HG03521 (cell line): Measurements from ENCODE around the gene SCGB2B2.
"Not testable (repeated sequence)": the region's sequence is repeated elsewhere in the genome, so short reads cannot be mapped to it uniquely, and the experiment has no call there.

ENCODE experiments used
- ATAC-seq: cut with Tn5 transposase; IDR thresholded peaks from one replicate; pipeline ENCODE4 v1.9.1; 2021; ENCODE audit warnings: mild to moderate bottlenecking, moderate library complexity; ENCODE audit not compliant: unreplicated experiment

The SCGB2B2 gene, protein sequence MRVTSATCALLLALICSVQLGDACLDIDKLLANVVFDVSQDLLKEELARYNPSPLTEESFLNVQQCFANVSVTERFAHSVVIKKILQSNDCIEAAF

DNA sequence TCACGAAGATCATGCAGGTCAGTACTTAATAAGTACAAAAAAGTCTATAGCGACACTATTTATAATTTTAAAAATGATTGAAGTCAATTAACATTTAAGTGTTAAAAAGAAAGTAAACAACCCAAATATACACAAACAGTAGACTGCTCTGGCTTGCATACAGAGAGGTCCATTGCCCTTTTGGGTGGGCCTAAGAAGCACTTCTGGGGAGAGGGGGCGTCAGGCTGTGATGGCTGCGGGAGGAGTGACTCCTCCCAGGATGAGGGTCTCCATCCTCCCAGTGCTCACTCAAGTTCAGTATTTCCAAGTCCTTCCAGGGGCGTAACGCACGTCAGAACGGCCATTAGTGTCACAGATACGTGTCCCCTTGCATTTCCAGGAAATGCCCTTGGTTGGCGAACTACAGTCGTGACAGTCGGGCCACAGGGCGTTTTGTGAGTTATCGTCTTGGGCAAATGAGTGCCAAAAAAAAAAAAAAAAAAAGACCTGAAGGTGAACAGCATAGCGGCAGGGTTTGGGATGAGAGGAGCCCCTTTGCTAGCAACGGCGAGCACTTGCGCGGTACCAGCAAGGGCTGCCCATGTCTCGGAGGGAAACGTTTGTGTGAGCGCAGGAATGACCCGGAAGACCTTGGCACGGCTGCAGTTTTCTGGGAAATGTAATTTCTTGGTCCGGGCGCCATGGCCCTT is at the start of gene SCGB2B2:
SCGB2B2 (minus strand) TSS at position 463 of the 689 bp plus-strand sequence. CDS start 82,596 bp downstream, outside the sequence.
- ATAC-seq, result peak; percentile 35

DNA sequence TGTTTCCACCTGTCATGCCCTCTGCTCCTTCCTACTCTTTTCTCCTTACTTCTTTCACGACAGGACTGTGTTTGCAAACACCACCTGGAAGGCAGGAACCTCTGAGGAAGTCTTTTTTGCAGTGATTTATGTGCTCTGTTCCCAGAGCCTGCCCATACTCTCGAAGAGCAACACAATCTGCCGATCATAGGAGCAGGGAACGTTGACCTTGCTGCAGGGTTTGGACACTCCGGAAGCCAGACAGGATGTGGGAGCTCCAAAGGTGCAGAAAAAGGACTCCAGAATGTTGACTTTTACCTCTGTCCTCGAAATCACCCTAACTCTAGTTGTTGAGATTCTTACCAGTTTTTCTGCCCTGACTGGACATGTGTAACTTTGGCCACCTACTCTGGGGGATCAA is 48.4 kb upstream of the SCGB2B2 start:
- no peak for ATAC-seq

DNA sequence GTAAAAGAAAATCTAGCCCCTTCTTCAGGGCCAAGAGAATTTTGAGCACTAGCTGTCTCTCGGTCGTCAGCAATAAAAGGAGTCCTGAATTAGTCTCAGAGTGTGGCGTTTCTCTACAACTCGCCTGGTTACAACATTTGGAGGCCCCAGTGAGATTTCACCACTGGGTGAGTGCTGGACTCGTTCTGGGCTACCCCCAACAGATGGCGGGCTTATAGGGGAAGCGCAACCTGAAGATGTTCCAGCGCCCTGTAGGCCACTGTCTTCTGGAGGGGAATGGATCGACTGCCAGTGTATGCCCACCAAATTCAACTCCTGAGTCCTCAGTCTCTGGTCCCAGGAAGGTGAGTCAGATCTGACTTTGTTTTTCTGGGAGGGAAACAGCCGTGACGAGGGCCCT is 45.4 kb upstream of the SCGB2B2 start:
- no peak for ATAC-seq

DNA sequence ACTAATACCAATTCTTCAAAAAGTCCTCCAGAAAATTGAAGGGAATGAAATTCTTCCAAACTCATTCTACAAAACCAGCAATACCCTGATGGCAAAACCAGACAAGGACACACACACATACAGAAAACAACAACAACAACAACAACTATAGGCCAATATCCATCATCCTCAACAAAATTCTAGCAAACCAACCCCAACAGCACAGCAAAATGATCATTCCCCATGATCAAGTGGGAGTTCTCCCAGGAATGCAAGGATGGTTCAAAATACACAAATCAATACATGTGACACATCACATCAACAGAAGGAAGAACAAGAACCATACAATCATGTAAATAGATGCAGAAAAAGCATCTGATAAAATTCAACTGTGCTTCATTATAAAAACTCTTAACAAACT is 38.4 kb upstream of the SCGB2B2 start:
- no peak for ATAC-seq

DNA sequence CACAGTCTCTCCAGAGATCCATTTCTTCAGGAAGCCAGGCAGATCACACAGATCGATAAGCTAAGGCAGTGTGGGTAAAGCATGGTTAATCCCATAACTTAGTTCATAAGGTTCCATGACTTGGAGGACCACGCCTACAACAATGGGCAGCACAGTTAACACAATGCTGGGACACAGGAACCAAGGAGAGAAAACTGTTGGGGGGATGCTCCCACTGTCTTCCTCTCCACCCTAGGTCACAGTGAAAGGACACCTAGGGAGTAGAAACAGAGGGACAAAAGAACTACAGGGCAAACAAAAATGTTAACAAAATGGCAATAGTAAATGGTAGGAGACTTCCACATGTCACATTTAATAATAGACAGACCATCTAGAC is 36.3 kb upstream of the SCGB2B2 start:
- no peak for ATAC-seq

DNA sequence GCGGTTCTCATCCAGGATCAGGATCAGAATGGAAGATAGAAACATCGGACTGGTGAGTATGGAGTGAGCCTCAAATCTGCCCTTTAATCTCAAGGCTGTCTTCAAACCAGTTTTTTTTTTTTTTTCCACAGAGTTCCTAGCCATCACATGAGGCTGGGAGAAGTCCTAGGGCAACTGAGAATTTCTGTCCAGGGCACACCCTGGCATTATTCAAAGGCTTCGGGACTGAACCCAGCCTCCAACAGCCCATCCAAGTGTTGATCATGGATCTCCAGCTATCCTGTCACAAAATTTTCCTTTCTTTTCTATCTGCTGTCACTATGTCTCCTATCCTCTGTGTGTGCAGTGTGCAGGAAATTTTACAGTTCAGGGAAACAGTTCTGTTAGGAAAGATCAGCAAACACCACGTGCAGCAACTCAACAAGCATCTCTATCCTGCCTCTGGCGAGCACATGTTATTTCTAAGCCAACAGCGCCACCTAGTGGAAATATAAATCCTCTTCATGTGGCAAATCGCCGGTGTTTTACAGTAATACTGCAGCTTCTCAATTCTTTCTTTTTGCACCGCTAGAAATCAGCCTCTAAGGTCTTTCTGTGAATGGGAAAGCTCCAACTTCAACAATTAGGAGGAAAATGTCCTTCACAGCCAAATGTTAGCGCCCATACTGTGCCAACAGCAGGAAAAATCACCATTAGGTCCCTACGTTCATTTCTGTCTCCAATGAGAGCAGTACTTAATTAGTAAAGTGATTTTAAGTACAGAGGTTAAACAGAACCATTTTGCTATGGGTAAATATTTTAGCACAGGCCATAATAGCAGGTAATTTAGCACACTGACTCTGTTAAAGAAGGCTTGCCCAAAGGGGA is 35.7 kb upstream of the SCGB2B2 start:
- ATAC-seq, result no peak

DNA sequence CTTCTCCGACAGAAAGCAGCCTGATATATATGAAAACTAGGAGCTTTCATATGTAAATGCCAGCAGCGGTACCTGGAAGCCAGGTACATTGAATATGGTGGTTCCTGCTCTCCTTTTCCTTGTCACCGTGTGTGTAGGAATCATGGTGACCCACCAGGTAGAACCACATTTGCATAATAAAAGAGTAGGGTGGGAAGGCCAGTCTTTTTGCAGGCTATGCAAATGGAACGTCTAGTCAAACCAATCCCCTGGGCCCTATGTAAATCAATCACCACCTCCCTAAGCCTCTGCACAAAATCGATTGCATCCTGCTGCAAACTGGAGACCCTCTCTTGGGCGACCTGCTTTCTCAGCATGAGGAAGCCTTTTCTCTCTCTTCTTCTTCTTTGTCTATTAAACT is 34.9 kb upstream of the SCGB2B2 start:
- ATAC-seq, result no peak

DNA sequence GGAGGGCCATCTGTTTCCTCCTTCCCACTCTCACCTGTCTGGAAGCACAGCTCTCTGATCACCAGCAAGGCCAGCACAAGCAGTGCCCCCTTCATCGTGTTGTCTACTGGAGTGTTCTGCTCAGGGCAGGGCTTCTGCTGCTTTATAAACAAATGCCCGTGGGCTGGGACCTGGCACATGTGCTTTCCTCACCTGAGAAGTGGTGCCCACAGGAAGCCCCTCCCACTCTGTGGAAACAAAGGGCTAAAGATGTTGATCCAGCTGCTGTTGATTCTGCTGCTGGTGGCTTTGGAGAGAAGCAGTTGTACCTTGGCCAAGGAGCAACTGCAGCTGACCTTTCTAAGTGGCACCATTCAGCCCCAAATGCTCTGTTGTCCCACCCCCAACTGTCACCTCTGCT is 30.7 kb upstream of the SCGB2B2 start:
- ATAC-seq, result no peak

DNA sequence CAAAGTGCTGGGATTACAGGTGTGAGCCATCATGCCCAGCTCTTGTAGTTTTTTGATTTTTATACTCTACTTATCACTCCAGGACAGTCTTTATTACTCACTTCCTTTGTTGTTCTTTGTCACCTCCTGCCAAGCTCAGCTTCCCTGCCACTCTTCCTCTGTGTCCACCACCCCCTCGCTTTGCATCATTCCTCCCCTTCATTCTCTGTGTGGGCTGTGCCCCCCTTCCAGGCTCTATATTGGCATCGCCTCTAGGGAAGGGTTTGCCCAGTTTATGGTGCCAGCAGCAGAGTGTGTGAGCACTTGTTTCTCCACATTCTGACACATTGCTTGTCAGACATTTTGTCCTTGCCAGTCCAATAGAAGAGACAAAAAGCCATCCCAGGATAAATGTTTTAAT is 15.6 kb upstream of the SCGB2B2 start:
- no peak for ATAC-seq

DNA sequence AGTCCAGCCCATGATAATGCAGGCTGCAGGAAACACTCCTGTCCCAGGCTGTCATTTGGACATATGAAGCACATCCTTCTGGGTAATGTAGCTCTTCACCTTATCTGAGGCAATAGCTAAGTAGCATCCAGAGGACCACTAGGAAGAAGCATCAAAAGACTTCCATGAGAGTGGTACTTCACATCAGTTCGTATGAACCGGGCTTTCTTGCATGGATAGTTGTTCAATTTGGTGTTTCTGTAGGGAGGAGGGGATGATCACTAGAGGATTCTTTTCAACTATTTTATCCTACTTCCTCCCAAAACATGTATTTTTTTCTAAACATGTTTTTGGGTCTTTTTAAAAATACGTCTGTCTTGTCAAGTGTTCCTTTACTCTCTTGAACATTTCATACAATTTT is 13.4 kb upstream of the SCGB2B2 start:
- ATAC-seq, result no peak

DNA sequence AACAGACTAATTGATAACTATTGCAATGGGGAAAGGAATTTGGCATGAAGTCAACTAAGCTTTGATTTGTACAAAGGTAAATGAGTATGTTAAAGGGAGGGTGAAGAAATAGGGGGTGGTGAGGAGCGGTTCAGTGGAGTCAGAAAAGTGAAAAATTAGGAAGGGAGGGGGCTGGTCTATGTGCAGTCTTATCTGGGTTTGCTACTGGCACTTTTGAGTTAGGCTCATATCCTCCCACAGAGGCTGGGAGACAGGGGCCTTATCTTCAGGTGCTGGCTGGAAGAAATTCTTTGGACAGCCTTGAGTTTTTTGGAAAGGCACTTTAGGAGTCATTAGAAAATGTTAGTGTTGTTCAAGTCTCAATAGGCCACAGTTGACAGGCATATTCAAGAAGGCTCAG is 11.6 kb upstream of the SCGB2B2 start:
- no peak for ATAC-seq

DNA sequence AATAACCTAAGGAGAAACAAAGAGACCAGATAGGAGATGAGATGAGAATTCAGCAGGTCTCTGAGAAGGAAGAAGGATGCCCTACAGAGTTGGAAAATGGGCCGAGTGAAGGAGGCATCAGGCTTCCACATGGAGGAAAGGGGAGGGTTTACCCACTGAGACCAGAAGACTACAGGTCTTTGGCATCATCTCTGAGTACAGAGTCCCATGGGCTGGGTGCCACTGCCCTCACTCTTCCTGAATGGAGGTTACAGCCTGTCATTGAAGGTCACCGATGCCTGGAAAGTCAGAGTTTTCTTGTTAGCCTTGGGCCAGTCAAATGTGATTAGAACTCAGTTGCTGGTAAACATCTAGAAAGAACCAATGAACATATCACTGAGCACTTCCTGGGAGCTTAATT is 10.4 kb upstream of the SCGB2B2 start:
- ATAC-seq, result no peak

DNA sequence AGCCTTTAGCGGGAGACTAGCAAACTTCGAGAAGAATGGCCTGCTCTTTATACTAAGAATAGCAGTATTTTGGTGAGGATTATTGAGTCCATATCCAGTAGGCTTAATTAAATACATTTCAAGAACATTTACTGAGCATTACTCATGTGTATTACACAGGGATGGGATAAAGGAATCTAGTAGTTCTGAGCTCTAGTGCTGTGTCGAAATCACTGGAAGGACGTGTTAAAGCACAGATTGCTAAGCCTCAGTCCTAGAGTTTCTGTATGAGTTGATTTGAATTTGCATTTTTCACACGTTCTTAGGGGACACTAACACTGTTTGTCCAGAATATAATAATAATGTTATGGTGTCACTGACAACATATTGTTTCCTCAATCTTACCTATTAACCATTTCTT is 9.5 kb upstream of the SCGB2B2 start:
- ATAC-seq, result no peak

DNA sequence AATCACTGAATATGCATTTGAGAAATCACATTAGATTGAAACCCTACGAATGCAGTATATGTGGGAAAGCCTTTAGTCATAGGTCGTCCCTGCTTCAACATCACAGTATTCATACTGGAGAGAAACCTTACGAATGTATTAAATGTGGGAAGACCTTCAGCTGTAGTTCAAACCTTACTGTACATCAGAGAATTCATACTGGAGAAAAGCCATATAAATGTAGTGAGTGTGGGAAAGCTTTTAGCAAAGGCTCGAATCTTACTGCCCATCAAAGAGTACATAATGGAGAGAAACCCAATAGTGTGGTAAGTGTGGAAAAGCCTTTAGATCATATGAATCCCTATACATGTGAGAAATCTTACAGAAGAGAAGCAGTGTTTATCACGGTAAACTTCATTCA is 8.3 kb upstream of the SCGB2B2 start:
- not testable (repeated sequence) for ATAC-seq

DNA sequence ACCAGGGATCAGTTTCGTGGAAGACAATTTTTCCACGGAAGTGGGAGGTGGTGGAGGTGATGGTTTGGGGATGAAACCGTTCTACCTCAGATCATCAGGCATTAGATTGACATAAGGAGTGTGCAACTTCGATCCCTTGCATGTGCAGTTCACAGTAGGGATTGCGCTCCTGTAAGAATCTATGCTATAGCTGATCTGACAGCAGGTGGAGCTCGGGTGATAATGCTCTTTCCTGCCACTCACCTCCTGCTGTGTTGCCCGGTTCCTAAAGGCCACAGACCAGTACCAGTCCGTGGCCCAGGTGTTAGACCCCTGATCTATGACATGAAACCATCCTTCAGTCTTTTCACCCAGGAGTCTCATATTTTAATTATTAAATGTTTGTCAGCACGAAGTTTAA is 4.5 kb upstream of the SCGB2B2 start:
- ATAC-seq, result no peak

DNA sequence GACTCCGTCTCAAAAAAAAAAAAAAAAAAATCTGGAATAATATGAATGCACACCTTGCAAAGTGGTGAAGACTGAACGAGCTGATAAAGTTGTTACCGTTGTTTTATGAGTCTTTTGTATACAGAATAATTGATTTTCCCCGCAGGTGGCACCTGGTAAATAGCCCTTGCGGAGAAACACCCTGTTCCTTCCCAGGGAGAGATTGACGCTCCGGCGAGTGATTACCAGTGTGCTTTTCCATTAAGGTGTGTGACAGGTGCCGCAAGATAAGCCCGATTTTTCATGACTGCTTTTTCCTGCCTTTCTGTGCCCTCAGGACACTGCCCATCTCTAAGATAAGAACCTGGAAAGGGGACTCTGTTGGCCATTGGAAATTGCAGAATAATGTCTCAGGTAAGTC is 1.5 kb upstream of the SCGB2B2 start:
- ATAC-seq, result no peak

DNA sequence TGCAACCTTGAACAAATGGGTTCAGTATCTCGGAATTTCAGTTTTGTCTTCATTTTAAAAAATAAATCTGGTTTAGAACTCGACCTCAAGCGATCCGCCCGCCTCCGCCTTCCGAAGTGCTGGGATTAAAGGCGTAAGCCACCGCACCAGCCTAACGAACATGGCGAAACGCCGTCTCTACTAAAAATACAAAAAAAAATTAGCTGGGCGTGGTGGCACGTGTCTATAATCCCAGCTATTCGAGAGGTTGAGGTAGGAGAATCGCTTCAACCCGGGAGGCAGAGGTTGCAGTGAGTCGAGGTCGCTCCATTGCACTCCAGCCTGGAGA is 1.1 kb upstream of the SCGB2B2 start:
- no peak for ATAC-seq

DNA sequence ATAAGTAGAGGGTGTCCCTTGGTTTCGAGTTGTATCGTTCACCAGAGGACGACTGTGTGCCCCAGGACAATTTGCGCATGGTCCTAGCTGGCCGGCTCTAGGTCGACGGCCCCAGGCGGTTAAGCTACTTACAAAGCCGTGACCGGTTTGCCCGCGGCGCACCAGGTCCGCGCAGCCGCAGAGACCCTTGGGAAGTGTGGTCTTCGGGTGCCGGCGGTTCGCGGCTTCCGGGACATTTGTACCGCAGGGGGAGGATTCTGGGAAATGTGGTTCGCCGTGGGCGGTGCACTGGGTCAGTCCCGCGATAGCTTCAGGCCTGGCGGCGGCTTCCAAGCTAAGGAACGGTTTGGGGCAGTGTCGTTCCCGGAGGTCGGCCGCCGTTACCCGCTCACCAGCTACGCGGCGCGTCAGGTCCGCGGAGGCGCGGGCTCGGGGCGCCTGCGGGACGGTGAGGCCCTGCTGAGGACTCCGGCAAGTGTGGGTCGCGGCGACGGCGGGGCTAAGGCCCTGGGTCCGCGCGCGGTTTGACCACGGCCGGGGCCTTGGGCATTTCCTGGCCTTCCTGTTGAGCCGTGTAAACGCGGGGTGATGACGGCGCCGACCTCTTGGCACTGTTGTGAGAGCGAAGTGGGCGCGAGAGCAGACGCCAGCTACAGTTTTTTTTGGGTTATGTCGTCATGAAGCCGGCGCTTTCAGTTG is 576 bp upstream of the SCGB2B2 start, which contains the start of gene ZNF302:
ZNF302 (plus strand) TSS at position 293 of the 699 bp plus-strand sequence. CDS start 1,127 bp downstream, outside the sequence.
- ATAC-seq, result peak; percentile 84

DNA sequence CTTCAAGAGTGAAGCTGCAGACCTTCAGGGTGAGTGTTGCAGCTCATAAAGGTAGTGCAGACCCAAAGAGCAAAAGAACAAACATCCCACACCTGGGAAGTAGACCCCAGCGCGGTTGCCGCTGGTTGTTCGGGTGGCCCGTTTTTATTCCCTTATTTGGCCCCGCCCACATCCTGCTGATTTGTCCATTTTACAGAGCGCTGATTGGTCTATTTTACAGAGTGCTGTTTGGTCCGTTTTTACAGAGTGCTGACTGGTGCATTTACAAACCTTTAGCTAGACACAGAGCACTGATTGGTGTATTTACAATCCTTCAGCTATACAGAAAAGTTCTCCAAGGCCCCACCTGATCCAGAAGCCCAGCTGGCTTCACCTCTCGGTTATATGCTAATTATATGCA is 1.0 kb downstream of the SCGB2B2 start:
- no peak for ATAC-seq

DNA sequence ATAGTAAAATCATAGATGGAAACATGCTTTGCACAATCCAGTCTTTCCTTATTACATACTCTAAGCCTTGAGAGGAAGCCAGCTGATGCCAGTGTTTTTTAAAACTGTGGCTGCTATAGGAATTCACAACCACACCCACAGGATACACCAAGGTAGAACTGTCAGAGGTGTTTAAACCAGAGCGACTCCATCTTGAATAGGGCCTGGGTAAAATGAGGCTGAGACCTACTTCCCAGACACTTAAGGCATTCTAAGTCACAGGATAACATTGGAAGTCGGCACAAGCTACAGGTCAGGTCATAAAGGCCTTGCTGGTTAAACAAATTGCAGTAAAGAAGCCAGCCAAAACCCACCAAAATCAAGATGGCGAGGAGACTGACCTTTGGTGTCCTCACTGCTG is 1.7 kb downstream of the SCGB2B2 start:
- ATAC-seq, result no peak

DNA sequence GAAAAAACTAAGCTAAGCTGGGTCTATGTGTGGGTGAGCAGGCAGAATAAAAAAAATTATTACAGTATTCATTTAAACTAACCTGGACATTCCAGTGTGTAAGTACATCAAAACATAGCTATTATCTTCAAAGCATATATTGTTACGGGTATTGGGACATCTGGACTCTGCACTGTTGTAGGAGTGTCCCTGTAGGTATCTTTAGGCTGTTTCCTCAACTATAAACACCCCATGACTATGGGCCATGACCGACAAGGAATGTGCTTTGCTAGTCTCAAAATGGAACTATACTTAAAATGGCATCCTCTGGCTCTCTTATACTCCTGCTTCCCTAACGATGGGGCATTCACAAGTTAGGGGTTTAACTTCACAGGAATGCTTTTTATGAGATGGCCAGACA is 3.4 kb downstream of the SCGB2B2 start:
- no peak for ATAC-seq

DNA sequence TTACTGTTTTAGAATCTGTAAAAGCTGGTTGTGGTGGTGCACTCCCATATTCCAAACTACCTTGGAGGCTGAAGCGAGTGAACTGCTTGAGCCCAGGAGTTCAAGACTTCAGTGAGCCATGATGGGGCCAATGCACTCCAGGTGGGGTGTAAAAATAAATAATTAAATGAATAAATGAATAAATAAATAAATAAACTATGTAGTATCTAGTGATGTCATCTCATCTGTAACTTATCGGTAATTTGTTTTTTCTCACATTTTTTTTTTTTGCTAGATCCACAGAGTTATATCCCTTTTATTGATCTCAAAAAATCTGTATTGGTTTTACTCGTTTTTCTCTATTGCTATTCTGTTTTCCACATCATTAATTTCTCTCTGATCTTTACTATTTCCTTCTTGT is 5.0 kb downstream of the SCGB2B2 start:
- ATAC-seq, result no peak
